GM21528 (cell line): ENCODE data around the gene ENTPD2.

ENCODE experiments used
- ATAC-seq: cut with Tn5 transposase; IDR thresholded peaks from one replicate; pipeline ENCODE4 v1.9.1; 2021; ENCODE audit warnings: mild to moderate bottlenecking, moderate library complexity; ENCODE audit not compliant: unreplicated experiment, low FRiP score

ENTPD2 gene

DNA sequence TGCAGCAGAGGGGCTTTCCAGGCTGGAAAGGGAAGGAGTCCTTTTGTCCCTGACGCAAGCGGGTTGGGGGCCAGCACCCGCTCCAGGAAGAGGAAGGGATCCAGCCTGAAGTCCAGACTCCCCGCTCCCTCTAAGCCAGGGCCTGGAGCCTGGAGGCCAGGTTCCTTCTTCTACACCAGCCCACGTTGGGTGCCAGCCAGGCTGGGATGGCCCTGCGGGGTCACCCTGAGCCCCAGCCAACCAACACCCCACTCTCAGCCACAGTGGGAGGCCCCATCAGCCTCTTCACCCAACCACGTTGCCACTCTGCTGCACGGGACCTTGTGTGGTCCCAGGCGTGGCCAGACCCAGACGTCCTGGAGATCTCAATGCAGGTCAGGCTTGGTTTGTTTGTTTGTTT is 21.0 kb downstream of the ENTPD2 start:
- no peak for ATAC-seq

DNA sequence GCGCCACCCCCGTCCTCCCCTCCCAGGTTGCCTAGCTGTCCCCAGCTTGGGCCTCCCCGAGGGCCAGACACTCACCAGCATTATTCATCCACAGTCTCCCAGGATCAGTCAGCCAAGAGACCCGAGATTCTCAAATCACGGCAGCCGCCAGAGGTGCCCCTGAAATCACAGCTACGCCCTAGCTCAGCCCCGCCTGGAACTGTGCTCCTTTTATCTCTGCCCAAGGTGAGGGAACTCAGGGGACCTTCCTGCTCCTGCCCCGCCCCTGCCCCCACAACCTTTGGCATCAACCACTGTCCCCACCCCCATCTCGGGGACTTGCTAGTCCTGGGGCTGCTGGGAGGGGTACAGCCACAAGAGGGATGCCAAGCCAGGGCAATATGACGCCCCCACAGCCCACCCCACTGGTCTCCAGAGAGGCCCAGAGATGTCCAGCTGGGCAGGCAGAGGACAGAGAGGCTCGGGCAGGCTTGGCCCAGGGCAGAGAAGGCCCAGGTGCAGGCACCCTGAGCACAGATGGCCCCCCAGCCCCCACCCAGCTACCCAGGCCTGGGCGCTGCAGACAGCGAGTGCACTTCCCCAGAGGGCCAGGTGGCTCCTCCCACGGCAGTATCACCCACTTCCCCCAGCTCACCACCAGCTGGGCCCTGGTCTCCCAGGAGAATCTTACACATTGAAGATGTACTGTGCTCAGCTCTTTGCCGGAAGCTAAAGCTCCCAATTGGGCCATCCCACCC is 21.8 kb downstream of the ENTPD2 start, which contains the start of gene FUT7:
Gene FUT7, minus strand, starts transcription at position 185 of the 737 bp plus-strand sequence. Its CDS starts 97 bp downstream, at position 88.
- ATAC-seq = no peak

GRCh38 chr9:137030538-137031527 is 23.0 kb downstream of the ENTPD2 start:
- ATAC-seq = no peak

- no peak for ATAC-seq
Measured at GRCh38 chr9:137030006-137030405, 23.9 kb downstream of the ENTPD2 start.

- ATAC-seq = no peak
Measured at GRCh38 chr9:137029058-137029936, 24.6 kb downstream of the ENTPD2 start.

GRCh38 chr9:137028263-137029057 is 25.4 kb downstream of the ENTPD2 start:
- peak; percentile 39 for ATAC-seq

- no peak for ATAC-seq
Measured at GRCh38 chr9:137027369-137028262, 26.2 kb downstream of the ENTPD2 start, which contains the start of gene ABCA2. Gene ABCA2, minus strand, starts transcription at chr9:137028237. Its CDS starts 97 bp downstream, at chr9:137028140.

DNA sequence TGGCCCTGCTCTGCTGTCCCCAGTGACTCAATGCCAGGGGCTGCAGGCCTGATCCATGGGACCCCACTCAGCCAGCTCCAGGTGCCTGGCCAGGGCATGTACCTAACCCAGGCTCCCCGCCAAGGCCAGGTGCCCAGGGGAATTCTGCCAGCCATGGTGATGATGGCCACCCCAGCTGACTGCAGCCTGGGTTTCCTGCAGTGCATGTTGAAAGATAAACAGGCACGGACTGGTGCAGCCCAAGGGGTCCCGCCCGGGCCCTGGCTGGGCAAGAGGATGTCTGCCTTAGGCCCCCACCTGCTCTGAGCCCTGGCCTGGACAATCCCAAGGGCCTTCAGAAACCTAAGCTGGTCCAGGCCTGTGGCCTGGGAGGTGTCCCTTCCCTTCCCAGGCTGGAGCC is 27.0 kb downstream of the ENTPD2 start:
- no peak for ATAC-seq

GRCh38 chr9:137026384-137026783 is 27.5 kb downstream of the ENTPD2 start:
- ATAC-seq = no peak

DNA sequence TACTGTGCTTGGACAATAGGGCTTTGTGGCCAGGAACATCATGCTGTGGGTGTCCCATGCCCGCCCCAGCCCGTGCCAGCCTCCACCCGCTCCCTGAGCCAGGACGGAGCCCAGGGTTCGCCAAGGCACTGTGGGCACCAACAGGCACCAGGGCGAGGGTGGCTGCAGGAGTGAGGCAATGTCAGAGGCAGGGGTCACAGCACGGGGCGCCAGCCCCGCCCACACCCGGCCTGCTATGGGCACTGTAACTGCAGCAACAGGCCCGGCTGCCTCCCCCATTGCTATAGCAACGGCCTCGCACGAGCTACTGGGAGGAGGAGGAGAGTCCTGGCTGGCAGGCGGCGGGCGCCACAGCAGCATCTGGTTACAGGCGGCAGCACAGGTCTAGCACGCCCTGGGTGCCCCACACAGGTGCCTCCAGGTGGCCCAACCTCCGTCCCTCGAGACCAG is 28.3 kb downstream of the ENTPD2 start:
- no peak for ATAC-seq

DNA sequence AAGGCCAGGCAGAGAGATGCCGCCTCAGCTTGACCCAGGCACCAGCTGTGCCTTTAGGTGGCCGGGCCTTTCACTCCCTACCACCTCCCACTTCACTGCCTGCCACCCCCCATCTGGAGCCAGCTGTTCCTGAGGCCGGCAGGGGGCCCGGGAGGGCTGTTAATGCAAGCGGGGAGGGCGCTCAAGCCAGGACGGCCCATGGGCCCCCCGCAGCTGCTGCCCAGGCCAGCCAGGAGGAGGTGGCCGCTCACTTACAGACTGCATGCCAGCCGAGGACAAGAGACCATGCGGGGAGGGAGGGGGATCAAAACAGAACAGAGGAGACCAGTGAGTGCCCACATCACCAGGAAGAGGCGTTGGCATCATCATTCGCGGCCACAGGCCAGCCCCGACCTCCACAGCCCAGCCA is 30.3 kb downstream of the ENTPD2 start:
- no peak for ATAC-seq

DNA sequence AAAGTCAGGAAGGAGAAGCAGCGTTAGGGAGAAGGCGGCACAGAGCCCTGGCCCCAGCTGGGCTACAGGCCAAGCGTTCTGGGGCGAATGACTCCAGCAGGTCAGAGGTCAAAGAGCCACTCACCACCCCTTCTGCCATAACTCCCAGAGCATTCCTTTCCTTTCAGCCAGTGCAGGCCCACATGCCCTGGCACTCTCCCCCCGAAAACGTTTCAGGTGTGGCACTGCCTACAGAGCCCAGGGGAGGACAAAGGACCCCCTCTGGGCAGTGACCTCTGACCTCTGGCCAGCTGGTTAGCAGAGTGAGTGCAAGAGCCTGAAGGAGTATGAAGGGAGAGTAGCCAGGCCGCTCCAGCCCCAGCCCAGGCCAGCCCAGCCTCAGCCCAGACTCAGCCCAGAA is 30.7 kb downstream of the ENTPD2 start:
- no peak for ATAC-seq

DNA sequence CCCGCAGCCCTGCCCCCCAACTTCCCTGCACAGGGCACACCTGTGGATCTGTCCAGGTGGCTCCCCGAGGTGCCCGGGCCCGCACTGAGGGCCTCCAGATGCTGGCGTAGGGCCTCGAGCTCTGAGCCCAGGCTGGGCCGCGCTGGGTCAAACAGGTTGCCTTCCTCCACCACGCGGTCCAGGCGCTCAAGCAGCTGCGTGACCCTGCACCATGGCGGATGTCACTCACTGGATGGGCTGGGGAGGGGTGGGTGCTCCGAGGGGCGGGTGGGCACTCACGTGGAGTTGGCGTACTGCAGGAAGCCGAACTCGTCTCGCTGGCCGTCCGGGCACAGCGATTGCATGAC is 31.2 kb downstream of the ENTPD2 start:
- ATAC-seq = no peak

- no peak for ATAC-seq
Measured at GRCh38 chr9:137021979-137022661, 31.7 kb downstream of the ENTPD2 start.

DNA sequence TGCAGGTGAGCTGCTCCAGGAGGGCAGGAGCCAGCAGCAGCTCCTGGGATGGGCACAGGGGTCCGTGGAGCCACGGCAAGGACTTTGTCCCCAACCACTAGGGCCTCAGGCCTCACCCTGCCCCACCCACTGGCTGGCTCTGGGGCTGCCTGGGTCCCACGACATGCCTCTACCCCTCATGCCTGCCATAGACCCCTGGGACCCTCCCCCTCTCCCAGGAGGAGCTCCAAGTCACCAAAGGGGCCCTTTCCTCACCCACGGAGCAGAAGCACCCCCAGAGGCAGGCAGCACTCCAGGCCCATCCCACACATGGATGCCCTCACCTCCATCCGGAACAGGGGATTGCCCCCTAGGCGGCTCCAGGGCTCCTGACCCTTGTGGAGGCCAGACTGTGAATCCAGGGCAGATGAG is 32.3 kb downstream of the ENTPD2 start:
- ATAC-seq = no peak

DNA sequence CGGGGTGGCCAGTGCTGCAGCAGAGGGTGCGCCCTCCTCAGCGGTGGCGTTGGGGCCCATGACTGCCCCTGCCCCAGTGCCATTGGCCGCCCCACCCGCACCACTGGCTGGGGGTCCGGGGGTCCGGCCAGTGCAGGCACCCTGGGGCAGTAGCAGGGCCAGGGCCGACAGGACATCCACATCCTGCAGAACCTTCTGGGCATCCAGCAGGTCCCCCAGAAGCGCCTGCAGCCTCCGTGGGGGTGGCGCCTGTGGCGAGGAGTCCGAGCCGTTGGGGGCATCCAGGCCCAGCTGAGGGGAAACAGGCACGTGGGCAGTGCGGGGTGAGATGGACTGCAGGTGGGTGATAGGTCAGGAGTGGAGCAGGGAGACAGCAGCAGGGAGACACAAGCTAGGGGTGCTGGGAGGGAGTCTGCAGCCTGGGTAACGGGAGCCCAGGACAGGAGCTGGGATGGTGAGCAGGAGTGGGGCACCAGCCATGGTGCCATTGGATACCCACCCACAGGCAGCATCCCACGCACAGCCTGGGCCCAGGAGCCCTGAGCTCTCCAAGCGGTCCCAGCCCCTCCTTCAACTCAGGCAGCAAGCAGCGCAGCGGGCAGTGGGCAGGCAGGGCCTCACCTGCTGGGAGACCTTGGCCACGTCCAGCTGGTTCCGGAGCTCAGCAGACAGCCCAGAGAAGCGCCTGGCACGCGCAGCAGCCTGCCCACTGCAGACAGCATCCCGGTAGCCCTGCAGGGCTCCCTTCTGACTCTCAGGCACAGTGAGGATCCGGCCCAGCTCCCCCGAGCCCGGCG is 32.9 kb downstream of the ENTPD2 start:
- ATAC-seq = no peak
